A673 (cell line): Measurements from ENCODE around the gene SHISA8. TPM values are rescaled to one million over a fixed set of nuclear protein-coding genes. Genes with fewer than 3 reads are reported as not detected.

Experiments
- BruUV-seq: library from RNA; stranded (reverse); fragments of 400-500 nt; replicated peaks from 2 replicates; lab custom pipeline; 2021; lab: Mats Ljungman, UMichigan
- CTCF ChIA-PET: fragments of 300-600 bp; sonication (Branson Sonifier 250); formaldehyde crosslinking; loops from one replicate; lab custom pipeline; 2022; ENCODE audit warnings: antibody characterized with exemption; lab: Charles Lee
- POLR2A ChIA-PET: fragments of 300-600 bp; sonication (Branson Sonifier 250); formaldehyde crosslinking; loops from one replicate; lab custom pipeline; 2022; ENCODE audit warnings: antibody characterized with exemption; ENCODE audit not compliant: low non-redundant PET; lab: Charles Lee
- DNase-seq: peaks from one replicate; pipeline ENCODE4 v3.0.0-alpha.2; 2015; ENCODE audit warnings: low spot score
- H3K27ac ChIP-seq: fragments of 200-600 bp; sonication (generic); 2 replicates; pipeline ENCODE4 v1.5.1; 2016; ENCODE audit warnings: mixed run types, low read depth, mild to moderate bottlenecking, mixed read lengths, antibody characterized with exemption, low read length; ENCODE audit not compliant: poor library complexity, severe bottlenecking
- H3K27me3 ChIP-seq: fragments of 200-600 bp; sonication (generic); replicated peaks from 2 replicates; pipeline ENCODE4 v1.6.1; 2017; ENCODE audit warnings: mixed run types, low read depth, mild to moderate bottlenecking, mixed read lengths, antibody characterized with exemption, low read length; ENCODE audit not compliant: insufficient read depth, poor library complexity
- H3K36me3 ChIP-seq: fragments of 200-600 bp; sonication (generic); 2 replicates; pipeline ENCODE4 v1.6.1; 2016; ENCODE audit warnings: mixed run types, mild to moderate bottlenecking, mixed read lengths, antibody characterized with exemption, low read length; ENCODE audit not compliant: insufficient read depth, poor library complexity, severe bottlenecking
- H3K4me1 ChIP-seq: fragments of 200-600 bp; sonication (generic); 2 replicates; pipeline ENCODE4 v1.6.1; 2017; ENCODE audit warnings: mixed run types, mild to moderate bottlenecking, mixed read lengths, antibody characterized with exemption, low read length; ENCODE audit not compliant: insufficient read depth, poor library complexity, severe bottlenecking
- H3K4me3 ChIP-seq: fragments of 200-600 bp; sonication (generic); 2 replicates; pipeline ENCODE4 v1.5.1; 2016; ENCODE audit warnings: low read depth, mixed run types, mild to moderate bottlenecking, mixed read lengths, low read length; ENCODE audit not compliant: poor library complexity, severe bottlenecking
- H3K9me3 ChIP-seq: fragments of 200-600 bp; sonication (generic); 2 replicates; pipeline ENCODE4 v1.6.1; 2016; ENCODE audit warnings: mixed run types, low read depth, mild to moderate bottlenecking, mixed read lengths, antibody characterized with exemption, low read length; ENCODE audit not compliant: poor library complexity, severe bottlenecking
- EZH2 ChIP-seq: fragments of 200-600 bp; sonication (generic); IDR thresholded peaks from 2 replicates; pipeline ENCODE4 v1.6.1; 2017; ENCODE audit warnings: borderline replicate concordance, low read depth, mild to moderate bottlenecking, mixed read lengths, antibody characterized with exemption, low read length; ENCODE audit not compliant: poor library complexity, severe bottlenecking
- intact Hi-C: fragments of 100-400 bp; cut with micrococcal nuclease; formaldehyde crosslinking; loops from one replicate; pipeline ENCODE4 v1.10.0; 2022; ENCODE audit not compliant: unreplicated experiment
- total RNA-seq: library from RNA; stranded (reverse); gene quantifications from 2 replicates; pipeline ENCODE4 v1.2.3, GENCODE V29; 2021
- TF ChIP-seq, protein P1 (sequence below): fragments of 300-800, 200-600 bp; sonication (generic); conservative IDR thresholded peaks from 2 replicates; pipeline ENCODE4 v1.5.1; 2017; ENCODE audit warnings: low read depth, mild to moderate bottlenecking, antibody characterized with exemption, low read length, moderate library complexity, mixed read lengths

SHISA8 gene
- total RNA-seq, 1 experiment from 2014 or later = 1.4 TPM

DNA sequence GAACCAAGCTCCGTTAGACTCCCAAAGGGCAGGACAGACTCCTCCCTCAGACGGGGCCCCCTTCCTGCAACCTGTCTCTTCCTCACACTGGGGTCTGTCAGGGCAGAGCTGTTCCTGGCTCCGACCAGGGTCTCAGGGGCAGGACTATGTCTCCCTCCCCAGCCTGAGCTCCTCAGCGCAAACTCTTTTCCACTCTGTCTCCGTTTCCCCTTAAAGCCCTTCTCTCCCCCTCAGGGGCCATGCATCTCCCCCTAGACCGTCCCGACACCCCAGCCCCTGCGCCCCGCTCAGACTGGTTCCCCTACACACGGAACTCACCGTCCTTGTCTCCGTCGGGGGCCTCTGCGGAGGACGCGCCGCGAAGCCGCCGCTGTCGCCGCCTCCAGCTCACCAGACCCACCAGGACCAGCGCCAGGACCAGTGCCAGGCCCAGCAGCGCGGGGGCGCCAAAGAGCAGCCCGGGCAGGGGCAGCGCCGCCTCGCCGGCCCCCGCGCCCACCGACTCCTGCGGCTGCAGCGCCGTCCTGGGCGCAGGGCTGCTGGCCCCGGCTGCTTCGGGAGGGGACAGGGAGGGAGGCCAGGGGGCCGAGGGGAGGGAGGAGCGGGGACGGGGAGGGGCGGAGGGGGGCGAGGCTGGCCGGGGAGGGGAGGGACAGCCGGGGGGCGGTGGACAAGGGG is 11.0 kb upstream of the SHISA8 start:
- BruUV-seq = no TSS peak
- no peak for TF ChIP-seq EZH2
- TF ChIP-seq, protein P1, sequence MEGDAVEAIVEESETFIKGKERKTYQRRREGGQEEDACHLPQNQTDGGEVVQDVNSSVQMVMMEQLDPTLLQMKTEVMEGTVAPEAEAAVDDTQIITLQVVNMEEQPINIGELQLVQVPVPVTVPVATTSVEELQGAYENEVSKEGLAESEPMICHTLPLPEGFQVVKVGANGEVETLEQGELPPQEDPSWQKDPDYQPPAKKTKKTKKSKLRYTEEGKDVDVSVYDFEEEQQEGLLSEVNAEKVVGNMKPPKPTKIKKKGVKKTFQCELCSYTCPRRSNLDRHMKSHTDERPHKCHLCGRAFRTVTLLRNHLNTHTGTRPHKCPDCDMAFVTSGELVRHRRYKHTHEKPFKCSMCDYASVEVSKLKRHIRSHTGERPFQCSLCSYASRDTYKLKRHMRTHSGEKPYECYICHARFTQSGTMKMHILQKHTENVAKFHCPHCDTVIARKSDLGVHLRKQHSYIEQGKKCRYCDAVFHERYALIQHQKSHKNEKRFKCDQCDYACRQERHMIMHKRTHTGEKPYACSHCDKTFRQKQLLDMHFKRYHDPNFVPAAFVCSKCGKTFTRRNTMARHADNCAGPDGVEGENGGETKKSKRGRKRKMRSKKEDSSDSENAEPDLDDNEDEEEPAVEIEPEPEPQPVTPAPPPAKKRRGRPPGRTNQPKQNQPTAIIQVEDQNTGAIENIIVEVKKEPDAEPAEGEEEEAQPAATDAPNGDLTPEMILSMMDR = peak; percentile 68
- POLR2A ChIA-PET = interaction anchor here (0.6 to 0.7 kb wide), 3 partner anchors 11 to 90 kb away, joined by 4 to 9 read pairs (median 4); partner anchors contain the start of gene SHISA8
- H3K27me3 ChIP-seq = no peaks in the 10 kb centered on the region
- CTCF ChIA-PET = interaction anchor here (0.5 to 2.0 kb wide), 9 partner anchors 10 to 273 kb away, joined by 3 to 9 read pairs (median 3); partner anchors contain the start of genes CENPM and SREBF2
- DNase-seq = peak; percentile 79
- no peak overlapping the region for H3K27ac ChIP-seq
- H3K36me3 ChIP-seq = no peaks in the 10 kb centered on the region
- H3K4me1 ChIP-seq = peaks cover 4% of the 10 kb centered on the region
- no peaks in the 10 kb centered on the region for H3K9me3 ChIP-seq
- intact Hi-C loops = no loop called here
- peak overlapping the region; percentile 50 for H3K4me3 ChIP-seq

GRCh38 chr22:41923595-41924276 is 8.9 kb upstream of the SHISA8 start:
- TF ChIP-seq, protein P1 = no peak
- no peak for TF ChIP-seq EZH2
- Histone ChIP-seq H3K4me3 (no peak overlapping the region), H3K27ac (no peak overlapping the region), H3K27me3 (no peaks in the 10 kb centered on the region), H3K36me3 (no peaks in the 10 kb centered on the region), H3K9me3 (no peaks in the 10 kb centered on the region), H3K4me1 (peaks cover 15% of the 10 kb centered on the region)
- no TSS peak for BruUV-seq
- intact Hi-C loops = no loop called here
- CTCF ChIA-PET = no interaction called here
- POLR2A ChIA-PET = interaction anchor here (0.6 kb wide), 1 partner anchor 34 kb away, joined by 7 read pairs; no protein-coding TSS in a partner anchor
- no peak for DNase-seq

DNA sequence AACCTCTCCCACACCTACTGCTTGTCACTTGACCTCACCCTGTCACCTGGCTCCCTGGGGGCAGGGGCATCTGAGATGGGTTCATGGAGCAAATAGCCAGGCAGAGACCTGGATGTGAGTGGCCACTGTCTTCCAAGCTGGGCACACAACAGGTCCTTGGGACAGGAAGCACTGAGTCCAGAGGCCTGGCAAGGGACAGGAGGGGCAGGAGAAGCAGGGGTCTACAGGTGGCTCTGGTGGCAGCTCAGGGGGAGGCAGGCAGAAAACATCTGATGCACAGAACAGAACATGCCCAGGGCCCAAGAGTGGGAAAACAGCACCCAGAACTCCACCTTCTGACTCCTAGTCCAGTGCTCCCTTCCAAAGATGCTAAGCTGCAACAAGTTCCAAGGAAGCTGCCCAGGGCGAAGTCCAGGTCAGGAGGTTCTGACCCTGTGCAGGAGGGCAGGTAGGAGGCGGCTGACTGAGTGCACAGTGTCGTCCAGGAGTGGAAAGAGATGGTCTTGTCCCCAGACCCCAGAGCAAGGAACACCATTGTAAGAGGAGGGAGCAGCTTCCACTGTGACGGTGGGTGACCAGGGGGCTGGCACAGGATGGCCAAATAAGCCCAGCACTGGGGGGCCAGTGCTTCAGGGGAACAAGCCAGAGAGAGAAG is 8.2 kb upstream of the SHISA8 start:
- Histone ChIP-seq H3K36me3 (no peaks in the 10 kb centered on the region), H3K4me1 (peaks cover 22% of the 10 kb centered on the region), H3K4me3 (no peak overlapping the region), H3K9me3 (no peaks in the 10 kb centered on the region), H3K27ac (no peak overlapping the region), H3K27me3 (no peaks in the 10 kb centered on the region)
- no peak for DNase-seq
- TF ChIP-seq EZH2 = no peak
- TF ChIP-seq, protein P1 = no peak
- ChIA-PET CTCF (no interaction called here), POLR2A (no interaction called here)
- intact Hi-C loops = no loop called here
- BruUV-seq = no TSS peak
